Measurements from ENCODE around the gene RCSD1.

DNA sequence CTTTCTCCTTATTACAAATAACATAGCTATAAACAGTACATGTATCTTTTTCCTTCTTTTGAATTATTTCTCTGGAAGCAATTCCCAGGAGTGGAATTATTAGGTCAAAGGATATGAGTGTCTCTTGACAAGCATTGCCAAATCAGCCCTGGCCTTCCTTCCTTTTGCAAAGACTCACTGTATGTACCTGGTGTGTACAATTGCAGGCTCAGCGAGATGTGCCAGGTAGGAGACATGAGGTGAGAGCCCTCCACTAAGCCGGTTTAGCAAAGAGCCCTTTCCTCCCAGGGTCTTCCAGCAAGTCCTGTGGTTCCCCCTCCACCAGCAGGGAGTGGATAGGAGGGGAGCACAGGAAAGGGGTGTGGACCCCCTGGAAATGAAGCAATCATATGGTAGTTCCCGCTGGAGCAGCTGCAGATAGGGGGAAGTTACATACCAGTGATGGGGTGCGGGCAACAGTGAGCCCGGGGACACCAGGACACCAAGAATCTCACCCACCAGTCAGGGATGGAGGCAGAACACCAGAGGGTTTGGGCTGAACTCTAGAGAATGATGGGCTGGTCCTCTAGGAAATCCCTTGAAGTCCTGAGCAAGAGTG, 18.3 kb downstream of the RCSD1 start:
- TF ChIP-seq, protein P1, sequence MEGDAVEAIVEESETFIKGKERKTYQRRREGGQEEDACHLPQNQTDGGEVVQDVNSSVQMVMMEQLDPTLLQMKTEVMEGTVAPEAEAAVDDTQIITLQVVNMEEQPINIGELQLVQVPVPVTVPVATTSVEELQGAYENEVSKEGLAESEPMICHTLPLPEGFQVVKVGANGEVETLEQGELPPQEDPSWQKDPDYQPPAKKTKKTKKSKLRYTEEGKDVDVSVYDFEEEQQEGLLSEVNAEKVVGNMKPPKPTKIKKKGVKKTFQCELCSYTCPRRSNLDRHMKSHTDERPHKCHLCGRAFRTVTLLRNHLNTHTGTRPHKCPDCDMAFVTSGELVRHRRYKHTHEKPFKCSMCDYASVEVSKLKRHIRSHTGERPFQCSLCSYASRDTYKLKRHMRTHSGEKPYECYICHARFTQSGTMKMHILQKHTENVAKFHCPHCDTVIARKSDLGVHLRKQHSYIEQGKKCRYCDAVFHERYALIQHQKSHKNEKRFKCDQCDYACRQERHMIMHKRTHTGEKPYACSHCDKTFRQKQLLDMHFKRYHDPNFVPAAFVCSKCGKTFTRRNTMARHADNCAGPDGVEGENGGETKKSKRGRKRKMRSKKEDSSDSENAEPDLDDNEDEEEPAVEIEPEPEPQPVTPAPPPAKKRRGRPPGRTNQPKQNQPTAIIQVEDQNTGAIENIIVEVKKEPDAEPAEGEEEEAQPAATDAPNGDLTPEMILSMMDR (IDR thresholded peaks at IDR 0.05): no peak
- no peak for TF ChIP-seq POLR2A (IDR thresholded peaks at IDR 0.05)
